IPS-NIHi11 (cell line): Measurements from ENCODE around the gene PDLIM3.
"Not testable (repeated sequence)": the region's sequence is repeated elsewhere in the genome, so short reads cannot be mapped to it uniquely, and the experiment has no call there.

ENCODE experiments used
- DNase-seq: peaks from one replicate; pipeline ENCODE4 v3.0.0; 2012; ENCODE audit warnings: mixed read lengths, low spot score

PDLIM3 gene

DNA sequence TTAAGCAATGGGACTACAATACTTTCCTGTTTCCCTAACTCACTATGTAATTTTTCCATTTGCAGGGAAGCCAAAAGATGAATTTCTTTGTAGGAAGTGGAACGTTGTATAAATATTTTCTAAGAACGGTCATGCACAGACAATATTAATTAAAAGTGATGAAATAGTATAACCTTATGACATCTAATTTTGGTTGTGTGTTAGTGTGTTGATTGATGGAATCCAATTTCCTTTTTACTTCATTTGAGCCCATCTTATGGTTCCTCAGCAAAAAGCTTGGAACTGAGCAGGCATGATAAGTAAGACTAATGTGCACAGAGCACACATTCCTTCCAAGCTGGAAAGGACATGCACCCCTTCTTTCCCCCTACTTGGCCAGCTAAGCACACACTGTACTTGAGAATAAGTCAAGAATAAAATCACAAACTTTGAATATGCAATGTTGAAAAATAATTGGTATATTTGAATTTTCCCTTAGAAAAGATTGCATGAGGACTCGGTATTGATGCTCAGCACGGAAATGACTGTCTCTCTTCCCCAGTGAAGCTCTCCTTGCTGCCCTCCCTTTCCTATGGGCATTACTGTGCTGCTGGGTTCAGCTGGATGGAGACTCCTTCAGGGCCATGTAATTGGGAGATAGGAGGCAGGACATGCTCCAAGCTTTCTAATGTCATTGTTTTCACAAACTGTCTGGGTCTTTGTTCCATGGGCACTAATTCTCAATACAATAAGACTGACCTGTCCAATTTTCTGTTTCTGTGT is 19.2 kb upstream of the PDLIM3 start:
- no peak for DNase-seq

DNA sequence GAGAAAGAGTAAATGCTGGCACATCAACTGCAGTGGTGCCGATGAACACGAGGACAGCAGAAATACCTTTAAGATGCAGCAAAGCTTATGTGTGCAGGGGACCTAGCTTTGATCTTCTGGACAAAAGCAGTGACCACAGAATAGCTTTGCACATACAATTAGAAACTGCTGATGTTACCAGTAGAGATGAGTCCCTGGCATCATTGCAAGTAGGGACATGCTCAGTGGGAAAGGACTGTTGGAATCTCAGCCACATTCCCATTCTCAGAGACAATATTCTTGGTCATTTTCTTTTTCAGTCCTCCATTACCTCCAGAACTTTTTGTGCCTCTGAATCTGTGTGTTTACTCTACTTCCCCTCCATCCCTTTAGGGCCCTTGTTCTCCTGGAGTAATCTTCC is 16.9 kb upstream of the PDLIM3 start:
- DNase-seq: no peak

DNA sequence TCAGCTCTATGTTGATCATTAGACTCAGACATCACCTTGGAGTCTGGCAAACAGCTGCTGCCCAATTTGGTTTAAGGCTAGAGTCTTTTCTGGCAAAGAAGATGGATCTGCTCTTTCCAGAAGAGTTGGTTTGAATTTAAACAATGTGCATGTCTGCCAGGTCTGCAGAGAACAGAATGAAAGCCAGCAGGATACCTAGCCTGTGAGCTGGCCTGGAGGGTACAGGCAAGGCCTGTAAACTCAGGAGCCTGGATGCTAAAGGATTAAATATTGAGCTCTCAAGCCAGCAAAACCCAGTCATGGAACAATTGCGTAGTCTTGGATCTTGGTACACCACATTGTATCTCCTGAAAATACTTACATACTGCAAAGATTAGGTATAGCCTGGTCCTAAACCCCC is 15.6 kb upstream of the PDLIM3 start:
- no peak for DNase-seq

DNA sequence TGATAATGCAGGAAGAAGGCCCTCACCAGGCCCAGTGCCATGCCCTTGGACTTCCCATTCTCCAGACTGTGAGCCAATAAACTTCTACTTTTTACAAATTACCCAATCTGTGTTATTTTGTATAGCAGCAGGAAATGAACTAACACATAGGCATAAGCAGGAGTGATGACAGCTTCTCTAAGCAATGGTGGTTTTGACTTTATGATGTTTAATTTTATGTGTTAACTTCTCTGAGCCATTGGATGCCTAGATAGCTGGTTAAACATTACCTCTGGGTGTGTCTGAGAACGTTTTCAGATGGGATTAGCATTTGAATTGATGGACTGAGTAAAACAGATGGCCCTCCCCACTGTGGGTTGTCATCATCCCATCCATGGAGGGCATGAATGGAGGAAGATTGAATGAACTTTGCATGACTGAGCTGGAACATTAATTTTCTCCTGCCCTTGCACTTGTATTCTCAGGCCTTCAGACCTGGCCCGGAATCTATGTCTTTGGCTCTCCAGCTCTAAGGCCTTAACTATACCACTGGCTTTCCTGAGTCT is 13.9 kb upstream of the PDLIM3 start:
- no peak for DNase-seq

DNA sequence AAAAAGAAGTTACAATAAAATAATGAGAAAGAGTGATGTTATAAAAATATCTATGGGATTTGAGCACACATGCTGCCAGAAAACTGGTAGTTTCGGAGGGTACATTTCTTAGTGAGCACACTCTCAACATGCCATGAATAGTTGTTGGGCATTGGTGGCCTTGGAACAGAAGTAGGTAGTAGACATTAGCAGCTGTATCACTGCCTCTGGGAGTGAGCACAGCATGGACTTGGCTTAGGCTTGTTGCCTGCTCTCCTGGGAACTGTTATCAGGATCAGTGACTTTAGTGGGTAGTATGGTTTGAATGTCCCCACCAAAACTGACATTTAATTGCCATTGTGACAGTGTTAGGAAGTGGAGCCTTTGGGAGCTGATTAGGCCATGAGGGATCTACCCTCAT is 13.3 kb upstream of the PDLIM3 start:
- no peak for DNase-seq

DNA sequence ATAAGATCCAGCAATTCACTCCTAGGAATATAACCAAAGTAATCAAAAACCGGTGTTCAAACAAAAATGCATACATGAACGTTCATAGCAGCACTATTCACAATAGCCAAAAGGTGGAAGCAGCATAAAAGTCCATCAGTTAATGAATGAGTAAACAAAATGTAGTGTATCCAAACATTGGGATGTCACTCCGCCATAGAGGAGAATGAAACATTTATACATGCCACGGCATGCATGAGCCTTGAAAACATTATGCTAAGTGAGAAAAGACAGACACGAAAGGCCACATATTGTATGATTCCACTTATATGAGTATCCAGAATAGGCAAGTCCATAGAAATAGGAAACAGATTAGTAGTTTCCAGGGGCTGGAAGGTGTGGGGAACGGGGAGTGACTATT is 11.0 kb upstream of the PDLIM3 start:
- DNase-seq: no peak

DNA sequence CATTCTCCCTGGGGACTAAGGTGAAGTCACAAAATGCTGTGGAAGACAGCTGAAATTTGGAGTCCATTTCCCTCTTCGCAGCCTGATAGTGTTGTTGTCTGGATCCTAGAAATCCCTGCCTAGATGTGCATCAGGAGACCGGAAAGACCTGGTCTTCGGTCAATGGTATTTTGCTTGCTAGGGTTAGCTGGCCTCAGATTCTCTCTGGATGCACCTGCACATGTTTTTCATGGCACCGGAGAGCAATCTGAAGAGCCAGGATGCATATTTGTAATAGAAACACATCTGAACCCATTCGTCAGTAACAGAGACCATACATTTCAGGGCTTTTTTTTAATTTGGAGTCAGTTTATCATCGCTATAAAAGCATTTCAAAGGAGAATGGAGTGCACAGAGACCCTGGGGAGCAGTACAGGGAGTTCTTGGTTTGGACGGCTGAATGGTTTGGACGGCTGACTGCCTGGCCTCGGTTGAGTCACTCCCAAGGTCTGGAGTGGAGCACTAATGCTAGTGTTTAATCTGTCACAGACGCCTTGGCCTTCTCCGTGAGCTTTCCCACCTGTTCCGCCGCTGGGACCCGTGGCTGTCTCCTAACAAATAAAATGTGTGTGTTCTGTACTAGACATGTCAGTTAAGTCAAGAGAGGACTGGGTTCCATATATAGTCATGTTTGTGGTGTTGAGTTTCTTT is 7.5 kb upstream of the PDLIM3 start:
- DNase-seq: no peak

DNA sequence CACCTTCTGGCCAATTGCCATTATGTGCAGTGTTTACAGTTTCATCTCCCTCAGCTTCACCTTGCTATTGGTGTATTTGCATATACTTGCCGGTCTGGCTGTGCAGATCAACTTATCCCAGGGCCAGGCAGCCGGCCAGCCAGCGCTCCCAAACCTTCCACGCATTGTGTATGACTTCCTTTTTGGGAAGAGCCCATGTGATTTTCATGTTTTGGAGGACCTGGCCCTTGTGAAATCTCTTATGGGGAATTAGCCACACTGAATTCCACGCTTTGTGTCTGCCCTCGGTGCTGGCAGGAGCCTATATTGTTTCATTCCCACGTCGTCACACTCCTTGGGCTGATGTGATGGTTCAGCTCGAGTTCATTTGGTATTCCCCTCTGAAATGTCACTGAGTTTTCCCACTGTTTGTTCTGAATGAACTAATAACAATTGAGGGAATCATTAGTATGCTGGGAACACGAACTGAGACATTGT is 6.0 kb upstream of the PDLIM3 start:
- no peak for DNase-seq

DNA sequence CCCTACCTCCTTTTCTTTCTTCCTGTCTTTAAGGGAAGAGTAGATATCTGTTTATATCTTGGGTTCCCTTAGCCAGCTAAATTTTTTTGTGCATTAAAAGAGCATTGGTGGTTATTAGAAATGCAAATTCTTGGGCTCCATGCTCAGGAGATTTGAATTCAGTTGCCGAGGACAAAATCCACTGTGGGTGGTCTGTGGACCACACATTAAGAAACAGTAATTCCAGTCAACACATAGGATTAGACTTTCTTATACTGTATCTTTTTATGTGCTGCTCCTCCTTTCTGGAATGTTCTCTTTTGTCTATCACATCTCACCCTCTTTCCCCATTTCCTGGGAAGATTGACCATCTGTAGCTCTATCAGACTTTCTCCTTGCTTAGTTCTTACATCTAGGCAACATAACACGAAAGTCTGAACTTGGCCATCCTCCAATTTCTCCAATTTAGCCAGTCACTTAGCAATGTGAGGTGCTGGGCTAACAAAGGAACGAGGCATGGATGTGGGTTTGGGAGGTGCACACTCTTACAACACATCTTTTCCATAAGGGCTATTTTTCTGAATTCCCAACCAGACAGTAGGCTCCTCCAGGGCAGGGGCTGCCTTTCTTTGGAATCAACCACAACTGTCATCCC is 5.3 kb upstream of the PDLIM3 start:
- no peak for DNase-seq

DNA sequence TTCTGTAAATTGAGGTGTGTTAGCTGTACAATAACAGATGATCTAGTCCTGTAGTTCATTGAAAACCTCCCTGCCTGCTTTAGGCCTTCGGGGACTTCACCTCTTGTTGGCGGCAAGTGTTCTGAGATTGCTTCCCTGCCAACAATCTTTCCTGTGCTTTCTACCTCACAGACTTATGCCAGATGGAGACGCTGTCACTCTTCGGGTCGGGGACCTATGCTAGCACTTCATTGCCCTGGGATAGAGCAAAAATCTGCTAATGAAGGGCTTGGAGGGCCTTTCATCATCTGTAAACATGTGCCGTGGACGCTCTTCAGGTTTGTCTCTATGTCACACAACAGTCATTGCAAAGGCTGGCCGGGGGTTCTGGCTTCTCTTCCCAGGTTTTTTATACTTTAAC is 4.7 kb upstream of the PDLIM3 start:
- DNase-seq: no peak

DNA sequence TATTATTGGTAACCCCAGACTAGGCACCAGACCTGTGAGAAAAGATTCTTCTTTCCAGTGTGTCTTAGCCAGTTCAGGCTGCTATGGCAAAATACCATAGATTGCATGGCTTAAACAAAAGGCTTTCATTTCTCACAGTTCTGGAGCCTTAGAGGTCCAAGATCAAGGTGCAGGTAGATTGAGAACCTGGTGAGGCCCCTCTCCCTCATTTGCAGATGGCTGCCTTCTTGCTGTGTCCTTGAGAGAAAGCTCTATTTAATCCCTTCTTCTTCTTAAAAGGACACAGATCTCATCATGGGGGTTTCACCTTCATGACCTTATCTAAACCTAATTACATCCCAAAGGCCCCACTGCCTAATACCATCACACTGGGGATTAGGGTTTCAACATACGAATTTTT is 3.5 kb upstream of the PDLIM3 start:
- DNase-seq: no peak

DNA sequence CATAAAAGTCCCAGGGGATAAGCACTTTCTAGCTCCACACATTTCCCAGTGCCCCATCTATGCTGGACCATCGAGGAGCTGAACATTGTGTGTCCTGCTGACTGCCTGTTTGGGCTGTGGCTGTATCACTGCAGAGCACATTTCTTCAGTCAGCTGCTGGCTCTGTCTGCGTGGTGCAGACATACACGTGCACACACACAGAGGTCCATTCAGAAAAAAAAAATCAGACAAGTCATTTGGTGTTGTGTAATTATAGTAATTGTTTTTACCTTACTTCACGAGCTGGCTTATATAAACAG is 1.1 kb upstream of the PDLIM3 start:
- DNase-seq: no peak

DNA sequence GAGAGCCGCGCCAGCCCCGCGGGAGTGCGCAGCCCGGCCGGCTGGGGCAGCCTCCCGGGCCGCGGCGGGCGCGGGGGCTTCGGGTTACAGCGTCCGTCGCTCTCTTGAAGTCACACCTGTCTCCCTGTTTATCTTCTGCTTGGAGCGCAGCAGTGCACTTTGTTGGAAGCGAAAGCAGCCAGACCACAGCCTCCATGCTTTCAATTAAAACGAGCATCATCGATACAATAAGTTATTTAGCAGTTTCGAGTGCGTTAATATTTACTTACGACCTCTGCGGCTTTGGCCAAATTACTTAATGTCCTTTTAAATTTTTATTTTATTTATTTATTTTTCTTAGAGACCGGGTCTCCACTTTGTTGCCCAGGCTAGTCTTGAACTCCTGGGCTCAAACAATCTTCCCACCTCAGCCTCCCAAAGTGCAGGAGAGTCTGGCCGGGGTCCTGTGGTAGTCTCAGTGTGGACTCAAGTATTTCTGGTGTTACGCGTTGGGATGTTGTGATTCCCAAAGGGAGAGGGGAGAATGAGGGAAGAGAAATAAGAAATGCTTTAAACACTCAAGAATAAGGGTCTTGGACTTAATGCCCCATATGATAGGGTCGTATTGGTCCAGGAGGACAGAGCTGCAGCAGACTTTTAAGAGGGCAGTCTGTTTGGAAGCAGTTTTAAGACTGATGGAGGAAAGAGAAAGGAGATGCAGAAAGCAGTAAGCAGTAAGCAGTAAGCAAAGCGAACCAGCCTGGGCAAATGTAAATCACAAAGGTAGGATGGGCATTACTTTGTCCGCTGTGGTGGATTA is 504 bp upstream of the PDLIM3 start:
- DNase-seq: no peak

DNA sequence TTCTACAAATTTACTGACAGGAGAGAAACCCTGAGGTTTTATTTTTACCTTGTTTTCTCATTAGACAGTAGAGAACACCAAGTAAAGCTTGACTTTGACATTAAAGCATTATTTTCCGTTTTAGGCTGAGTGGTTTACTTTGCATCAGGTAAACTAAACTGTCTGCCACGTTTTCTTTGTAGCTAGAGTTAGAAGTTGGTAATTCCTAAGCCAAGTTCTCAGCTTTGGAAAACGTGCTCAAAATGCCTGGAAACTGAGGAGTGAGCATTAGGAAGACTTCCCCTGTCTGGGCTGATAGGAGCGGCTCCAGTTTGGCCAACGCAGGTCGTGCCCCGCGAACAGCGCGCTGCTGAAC is 819 bp downstream of the PDLIM3 start:
- DNase-seq: no peak

DNA sequence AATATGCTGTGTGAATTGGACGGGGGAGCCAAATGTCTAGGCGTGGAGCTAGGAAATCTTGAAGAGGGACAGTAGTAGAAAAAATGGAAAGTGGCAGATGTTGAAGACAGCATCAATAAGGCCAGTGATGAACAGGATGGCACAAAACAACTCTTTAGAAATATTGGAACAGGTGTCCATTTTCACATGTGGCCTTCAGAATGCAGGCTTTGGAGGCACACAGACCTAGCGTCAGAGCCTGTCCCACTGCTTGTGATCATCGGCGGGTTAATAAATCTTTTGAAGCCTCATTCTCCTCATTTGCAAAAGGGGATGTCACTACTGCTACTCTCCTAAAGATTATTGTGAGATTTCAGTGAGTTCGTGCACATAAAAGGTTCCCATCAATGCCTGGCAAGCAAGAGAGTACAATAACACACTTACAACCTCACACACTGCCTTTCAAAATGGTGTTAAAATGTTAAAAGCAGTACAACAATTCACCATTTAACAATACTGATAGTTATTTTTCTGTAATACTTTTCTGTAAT is 2.4 kb downstream of the PDLIM3 start:
- DNase-seq: no peak

DNA sequence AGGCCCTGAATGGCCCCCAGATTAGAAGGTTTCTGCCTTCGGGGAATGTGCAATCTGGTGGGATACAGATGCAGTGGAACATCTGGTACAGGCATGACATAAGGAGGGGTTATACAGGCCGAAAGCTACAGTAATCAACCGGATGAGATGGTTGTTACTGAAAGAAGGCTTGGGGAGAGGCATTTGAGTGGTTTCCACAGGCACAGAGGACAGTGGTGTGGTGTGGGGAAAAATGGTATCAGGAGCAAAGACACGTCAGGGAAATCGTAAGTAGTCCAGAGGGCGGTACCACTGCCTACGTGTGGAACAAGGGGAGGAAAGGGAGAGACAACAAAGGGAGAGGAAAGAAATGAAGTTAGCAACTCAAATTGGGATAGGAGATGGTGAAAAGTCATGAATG is 3.0 kb downstream of the PDLIM3 start:
- DNase-seq: no peak

DNA sequence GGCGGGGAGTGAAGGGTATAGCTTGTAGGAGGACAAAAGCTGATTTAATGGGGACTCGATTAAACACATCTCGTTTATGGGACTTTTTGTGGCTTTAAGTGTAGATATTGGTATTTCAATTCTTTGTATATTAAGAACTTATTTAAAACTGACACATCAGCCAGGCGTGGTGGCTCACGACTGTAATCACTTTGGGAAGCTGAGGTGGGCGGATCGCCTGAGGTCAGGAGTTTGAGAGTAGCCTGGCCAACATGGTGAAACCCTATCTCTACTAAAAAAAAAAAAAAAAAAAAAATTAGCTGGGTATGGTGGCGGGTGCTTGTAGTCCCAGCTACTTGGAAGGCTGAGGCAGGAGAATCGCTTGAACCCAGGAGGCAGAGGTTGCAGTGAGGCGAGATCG is 3.7 kb downstream of the PDLIM3 start:
- not testable (repeated sequence) for DNase-seq

DNA sequence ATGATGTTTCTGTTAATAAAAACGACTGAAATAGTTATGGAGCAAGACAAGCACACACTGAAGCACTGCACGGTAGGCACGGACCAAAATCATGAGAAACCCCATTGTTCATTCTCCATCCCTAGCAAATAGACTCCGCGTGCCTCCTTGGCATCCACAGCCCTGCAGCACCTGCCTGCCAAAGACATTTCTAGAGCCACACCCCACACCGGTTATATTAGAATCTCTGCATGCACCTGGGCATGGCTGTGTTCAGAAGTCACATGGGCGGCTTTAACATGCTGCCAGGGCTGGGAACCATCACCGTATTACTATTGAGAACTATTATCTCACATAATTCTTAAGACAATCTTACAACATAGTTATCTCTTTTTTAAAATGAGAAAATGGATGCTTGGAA is 5.9 kb downstream of the PDLIM3 start:
- no peak for DNase-seq

DNA sequence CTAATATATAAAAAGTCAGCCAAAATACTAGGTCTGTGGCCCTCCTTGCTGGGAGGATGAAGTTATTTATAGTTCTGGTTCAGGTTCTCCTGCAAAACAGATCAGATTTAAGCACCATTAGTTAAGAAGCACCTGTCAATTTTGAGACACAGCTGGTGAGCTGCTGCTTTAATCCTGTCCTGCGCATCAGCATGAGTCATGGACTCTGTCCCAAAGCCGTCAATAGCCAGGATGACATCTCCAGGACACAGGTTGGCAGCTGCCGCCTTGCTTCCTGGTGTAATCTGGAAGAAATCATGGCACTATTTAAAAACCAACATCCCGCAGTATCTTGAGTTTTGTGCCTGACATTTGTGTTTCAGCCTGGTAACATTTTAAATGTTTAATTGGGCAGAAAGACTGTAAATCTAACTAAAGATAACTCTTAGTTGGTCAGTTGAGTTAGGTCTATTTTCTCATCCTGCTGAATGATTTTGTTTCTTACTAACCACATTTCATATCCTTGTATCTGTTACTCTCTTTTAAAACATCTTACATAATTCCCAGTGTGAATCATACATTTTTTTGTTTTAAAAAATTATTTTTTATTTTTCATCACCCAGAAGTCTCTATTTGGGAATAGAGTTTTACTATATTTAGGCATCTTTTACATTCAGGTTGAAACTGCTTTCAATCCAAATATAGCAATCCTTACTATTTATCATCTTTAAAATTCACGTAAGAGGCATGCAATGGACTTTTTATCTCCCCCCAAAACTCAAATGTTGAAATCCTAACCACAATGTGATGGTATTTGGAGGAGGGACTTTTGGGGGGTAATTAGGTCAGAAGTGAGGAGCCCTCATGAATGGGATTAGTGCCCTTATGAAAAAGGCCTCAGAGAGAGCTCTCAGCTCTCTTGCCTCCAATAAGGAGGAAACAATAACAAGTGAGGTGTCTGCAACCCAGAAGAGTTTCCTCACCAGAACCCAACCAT is 10.1 kb downstream of the PDLIM3 start:
- DNase-seq: no peak

DNA sequence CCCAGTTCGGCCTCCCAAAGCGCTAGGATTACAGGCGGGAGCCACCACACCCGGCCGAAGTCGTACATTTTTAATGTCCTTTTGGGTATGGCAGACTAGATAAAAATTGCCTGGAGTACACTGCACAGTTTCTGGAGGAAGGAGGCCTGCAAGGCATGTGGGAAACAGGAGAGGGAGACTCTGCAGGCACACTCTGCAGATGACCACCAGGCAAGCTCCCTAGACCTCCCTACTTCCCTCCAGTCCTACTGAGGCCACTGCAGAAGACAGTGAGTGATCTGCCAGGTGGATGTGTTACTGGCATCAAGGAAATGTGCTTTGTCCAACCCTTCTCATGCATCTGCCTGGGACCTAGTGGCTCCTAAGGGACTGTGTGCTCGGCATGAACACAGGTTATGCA is 11.4 kb downstream of the PDLIM3 start:
- no peak for DNase-seq

DNA sequence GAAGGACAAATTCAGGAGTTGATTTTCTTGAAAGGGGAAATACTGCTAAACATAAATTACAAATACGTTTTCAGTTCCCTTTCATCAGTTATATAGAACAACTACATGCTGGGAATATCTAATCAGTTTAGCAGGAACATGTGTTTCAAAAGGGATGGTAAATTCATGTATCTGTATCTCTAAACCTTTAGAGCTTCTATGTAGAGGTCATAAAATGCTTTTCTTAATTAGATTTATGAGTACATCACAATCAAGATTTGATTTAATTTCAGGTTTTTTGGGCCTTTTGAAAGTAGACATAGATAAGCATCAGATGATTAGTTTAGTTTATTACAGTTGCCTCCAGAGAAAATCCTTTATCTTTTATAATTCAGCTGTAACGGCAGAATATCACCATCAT is 12.9 kb downstream of the PDLIM3 start:
- DNase-seq: no peak
